HepG2 (cell line): ENCODE results near the gene OR2B3.

Experiments
- HOXD1 ChIP-seq: sonication (generic); formaldehyde crosslinking; IDR thresholded peaks from 2 replicates; pipeline ENCODE4 v1.5.0; 2020; ENCODE audit warnings: missing genetic modification reagents
- KDM1A ChIP-seq: IDR thresholded peaks from 2 replicates; pipeline ENCODE4 v1.6.1; 2016; ENCODE audit warnings: missing compliant biosample characterization
- NFYB ChIP-seq: sonication (generic); formaldehyde crosslinking; IDR thresholded peaks from 2 replicates; pipeline ENCODE4 v1.4.0; 2020; ENCODE audit warnings: missing genetic modification reagents
- SIN3B ChIP-seq: fragments of 150-350 bp; IDR thresholded peaks from 2 replicates; pipeline ENCODE4 v1.6.1; 2014; ENCODE audit warnings: low read length

- TF ChIP-seq NFYB (CRISPR knock-in tag): no peak
- no peak for TF ChIP-seq SIN3B
- TF ChIP-seq KDM1A (CRISPR knock-in tag): no peak
- no peak for TF ChIP-seq HOXD1 (CRISPR knock-in tag)
Measured at GRCh38 chr6:29107758-29108157, 20.6 kb upstream of the OR2B3 start, which contains the start of gene OR2J3.
